ENCODE results near the gene FIGLA. TPM values are rescaled to one million over a fixed set of nuclear protein-coding genes. Genes with fewer than 3 reads are reported as not detected.
"Not testable (repeated sequence)": the region's sequence is repeated elsewhere in the genome, so short reads cannot be mapped to it uniquely, and the experiment has no call there.

Gene FIGLA
- polyA plus RNA-seq, 1 of the 3 experiments (the other 2 are of a cell fraction) = not detected

- ChIA-PET CTCF (interaction anchor here (1.1 to 1.3 kb wide), 2 partner anchors 21 to 25 kb away, joined by 3 to 7 read pairs; partner anchors contain the start of gene ADD2), POLR2A (no interaction called here)
- Histone ChIP-seq H3K9me2 (no peaks in the 10 kb centered on the region), H3K4me2 (no peak overlapping the region), H4K20me1 (ENCODE audit: insufficient read depth) (no peaks in the 10 kb centered on the region), H3K9ac (no peak overlapping the region), H3K4me3 (ENCODE audit: low read depth in 2 of 2, low read length in 1 of 2) (no peak overlapping the region), H3K27ac (ENCODE audit: low read depth in 2 of 2, low read length in 1 of 2) (no peak overlapping the region), H2AFZ (ENCODE audit: low read depth) (no peak overlapping the region), H3F3A (replicated peaks; ENCODE audit: insufficient read depth) (no peaks in the 10 kb centered on the region), H3K27me3 (ENCODE audit: insufficient read depth) (no peaks in the 10 kb centered on the region), H3K79me2 (ENCODE audit: insufficient read depth) (no peaks in the 10 kb centered on the region), H3K9me3 (no peaks in the 10 kb centered on the region), H3K36me3 (replicated peaks in 1 of 2; ENCODE audit: control insufficient read depth in 1 of 2, insufficient read depth in 2 of 2, low read length in 1 of 2) (no peaks in the 10 kb centered on the region), H3K4me1 (ENCODE audit: control insufficient read depth in 1 of 2, insufficient read depth in 2 of 2, low read depth in 1 of 2, low read length in 1 of 2) (no peaks in the 10 kb centered on the region)
- 52% methylated on average over 4 of the region's 4 CpGs for WGBS (ENCODE audit: low lambda C conversion rate)
- no peak for DNase-seq
- no peak for TF ChIP-seq MEF2A (IDR thresholded peaks at IDR 0.05; ENCODE audit: borderline replicate concordance, low read depth)
- no peak for TF ChIP-seq IRF3 (IDR thresholded peaks at IDR 0.05; ENCODE audit: low read depth, low read length)
- TF ChIP-seq REST (IDR thresholded peaks at IDR 0.05; ENCODE audit: low read depth, low read length) = no peak
- no peak for TF ChIP-seq NFIC (IDR thresholded peaks at IDR 0.05; ENCODE audit: borderline replicate concordance)
Observed at GRCh38 chr2:70743068-70743467, 47.4 kb downstream of the FIGLA start.

- CTCF ChIA-PET = interaction anchor here (0.9 to 1.6 kb wide), 3 partner anchors 28 to 54 kb away, joined by 3 read pairs; partner anchors contain the start of gene ADD2
Observed at GRCh38 chr2:70739492-70739891, 51.0 kb downstream of the FIGLA start.

GRCh38 chr2:70738159-70738558, 52.3 kb downstream of the FIGLA start:
- no peak overlapping the region for H2AFZ ChIP-seq (ENCODE audit: low read depth)
- H3K4me2 ChIP-seq = no peak overlapping the region
- H3K4me3 ChIP-seq (ENCODE audit: low read depth in 2 of 2, low read length in 1 of 2) = no peak overlapping the region
- H3K9ac ChIP-seq = no peak overlapping the region
- peaks cover 0 to 14% of the 10 kb centered on the region in 2 experiments; a peak in 2 of 4 replicates for H3K4me1 ChIP-seq (ENCODE audit: control insufficient read depth in 1 of 2, insufficient read depth in 2 of 2, low read depth in 1 of 2, low read length in 1 of 2)
- H3K9me3 ChIP-seq = no peaks in the 10 kb centered on the region
- ChIA-PET POLR2A (no interaction called here), CTCF (interaction anchor here (1.6 kb wide), 1 partner anchor 30 kb away, joined by 3 read pairs; the partner anchor contains the start of gene ADD2)
- 22% methylated on average over 2 of the region's 2 CpGs for WGBS (ENCODE audit: low lambda C conversion rate)
- H3K27me3 ChIP-seq (ENCODE audit: insufficient read depth) = no peaks in the 10 kb centered on the region; the same call in 1 of the 2 replicates
- H3F3A ChIP-seq (replicated peaks; ENCODE audit: insufficient read depth) = no peaks in the 10 kb centered on the region
- H3K27ac ChIP-seq (ENCODE audit: low read depth in 2 of 2, low read length in 1 of 2) = no peak overlapping the region
- no peaks in the 10 kb centered on the region for H3K36me3 ChIP-seq (replicated peaks in 1 of 2; ENCODE audit: control insufficient read depth in 1 of 2, insufficient read depth in 2 of 2, low read length in 1 of 2)
- H3K79me2 ChIP-seq (ENCODE audit: insufficient read depth) = no peaks in the 10 kb centered on the region
- DNase-seq = no peak
- no peaks in the 10 kb centered on the region for H3K9me2 ChIP-seq
- no peaks in the 10 kb centered on the region for H4K20me1 ChIP-seq (ENCODE audit: insufficient read depth)
- TF ChIP-seq JUND (IDR thresholded peaks at IDR 0.05) (no peak), ELF1 (IDR thresholded peaks at IDR 0.05) (no peak), CTCF (IDR thresholded peaks at IDR 0.05) (no peak), FOXJ3 (CRISPR knock-in tag; IDR thresholded peaks at IDR 0.05) (no peak), TAF1 (IDR thresholded peaks at IDR 0.05; ENCODE audit: borderline replicate concordance, low read depth, low read length) (no peak), EZH2phosphoT487 (IDR thresholded peaks at IDR 0.05; ENCODE audit: borderline replicate concordance, low read depth) (no peak), POLR2AphosphoS5 (IDR thresholded peaks at IDR 0.05; ENCODE audit: low read depth, low read length) (no peak), RXRA (IDR thresholded peaks at IDR 0.05; ENCODE audit: borderline replicate concordance, low read depth) (no peak), MAX (IDR thresholded peaks at IDR 0.05; ENCODE audit: low read depth) (no peak)

More at GRCh38 chr2:70739492-70739891, 51.0 kb downstream of the FIGLA start:
- H4K20me1 ChIP-seq (ENCODE audit: insufficient read depth); H3K4me3 ChIP-seq (ENCODE audit: low read depth in 2 of 2, low read length in 1 of 2); H3K79me2 ChIP-seq (ENCODE audit: insufficient read depth); H3K4me1 ChIP-seq (ENCODE audit: control insufficient read depth in 1 of 2, insufficient read depth in 2 of 2, low read depth in 1 of 2, low read length in 1 of 2); H2AFZ ChIP-seq (ENCODE audit: low read depth); H3K9ac ChIP-seq; H3K36me3 ChIP-seq (replicated peaks in 1 of 2; ENCODE audit: control insufficient read depth in 1 of 2, insufficient read depth in 2 of 2, low read length in 1 of 2); H3K27me3 ChIP-seq (ENCODE audit: insufficient read depth); H3K27ac ChIP-seq (ENCODE audit: low read depth in 2 of 2, low read length in 1 of 2); H3F3A ChIP-seq (replicated peaks; ENCODE audit: insufficient read depth); DNase-seq; H3K4me2 ChIP-seq; POLR2A ChIA-PET; H3K9me3 ChIP-seq; H3K9me2 ChIP-seq: not testable (repeated sequence)
- 75% methylated on average over 1 of the region's 1 CpG for WGBS (ENCODE audit: low lambda C conversion rate)

All from SK-N-SH (cell line).